Brain pericyte (primary cell): Measurements from ENCODE around the gene LIMS1.
"Not testable (repeated sequence)": the region's sequence is repeated elsewhere in the genome, so short reads cannot be mapped to it uniquely, and the experiment has no call there.

Experiments used
- DNase-seq: peaks from one replicate; pipeline ENCODE4 v3.0.0-alpha.2; 2012; ENCODE audit warnings: low read depth, low spot score

LIMS1 gene

DNA sequence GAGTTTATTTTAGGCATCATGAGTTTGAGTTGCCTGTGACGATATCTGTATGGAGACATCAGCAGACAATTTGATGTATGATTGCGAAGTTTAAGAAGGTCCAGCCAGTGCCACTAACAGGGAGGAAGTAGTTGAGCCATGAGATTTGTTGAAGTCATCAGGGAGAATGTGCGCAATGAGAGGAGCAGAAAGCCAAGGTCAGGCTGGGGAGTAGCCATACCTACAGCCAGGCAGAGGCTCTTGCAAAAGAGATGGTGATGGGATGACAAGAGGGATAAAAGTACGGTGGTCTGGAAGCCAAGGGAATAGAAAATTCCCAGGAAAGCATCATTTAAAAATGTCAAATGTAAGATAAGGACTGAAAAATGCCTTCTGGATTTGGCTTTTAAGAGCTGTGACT, 51.2 kb downstream of the LIMS1 start:
- no peak for DNase-seq

DNA sequence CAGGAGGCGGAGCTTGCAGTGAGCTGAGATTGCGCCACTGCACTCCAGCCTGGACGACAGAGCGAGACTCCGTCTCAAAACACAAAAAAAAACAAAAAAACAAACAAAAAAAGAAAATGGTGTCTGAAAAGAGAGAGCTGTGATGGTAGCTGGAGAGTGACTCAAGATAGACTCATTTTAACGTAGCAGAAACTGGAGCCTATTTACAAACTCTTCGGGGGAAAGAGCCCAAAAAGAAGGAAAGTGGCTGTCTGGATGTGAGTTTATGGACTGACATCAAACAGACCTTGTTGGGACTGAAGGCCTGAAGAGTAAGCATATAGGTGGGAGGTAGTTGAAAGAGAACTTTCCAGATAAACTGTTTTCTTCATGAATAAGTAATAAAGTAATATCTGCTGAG, 51.8 kb downstream of the LIMS1 start:
- no peak for DNase-seq

DNA sequence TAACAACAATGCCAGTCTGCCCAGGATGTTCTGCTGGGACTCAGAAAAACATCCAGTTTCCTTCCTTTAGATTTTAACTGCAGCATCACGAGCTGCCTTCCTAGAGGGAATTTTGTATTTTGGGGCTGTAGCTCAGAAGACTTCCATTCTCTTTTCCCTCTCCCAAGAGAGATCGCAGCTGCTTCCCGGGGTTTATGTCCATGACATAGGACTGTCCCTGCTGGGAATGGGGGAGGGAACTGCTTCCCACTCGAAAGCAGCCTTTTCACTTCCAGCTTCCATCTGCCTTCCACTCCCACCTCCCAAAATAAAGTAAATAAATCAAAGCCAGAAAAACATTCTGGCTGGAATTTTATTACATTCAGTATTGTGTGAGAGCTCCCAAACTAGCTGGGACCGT, 52.4 kb downstream of the LIMS1 start:
- DNase-seq, result no peak

DNA sequence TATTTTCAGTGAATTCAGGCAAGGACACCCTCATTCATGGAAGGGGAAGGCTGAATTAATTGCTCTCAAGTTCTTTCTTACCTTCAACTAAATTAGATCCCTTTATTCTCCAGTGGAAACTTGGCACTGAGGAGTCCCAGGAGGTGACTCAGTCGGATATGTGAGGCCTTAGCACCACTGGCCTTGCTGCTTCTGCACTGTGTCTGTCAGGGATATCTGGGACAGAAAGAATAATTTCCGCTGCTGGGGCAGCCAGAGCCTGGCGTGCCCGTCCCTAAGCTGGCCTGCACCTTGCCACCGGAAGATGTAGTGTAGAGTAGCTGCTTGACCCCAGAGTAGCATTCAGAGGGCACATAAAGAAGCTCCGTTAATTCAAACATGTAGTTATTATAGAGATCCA, 53.4 kb downstream of the LIMS1 start:
- DNase-seq, result no peak

DNA sequence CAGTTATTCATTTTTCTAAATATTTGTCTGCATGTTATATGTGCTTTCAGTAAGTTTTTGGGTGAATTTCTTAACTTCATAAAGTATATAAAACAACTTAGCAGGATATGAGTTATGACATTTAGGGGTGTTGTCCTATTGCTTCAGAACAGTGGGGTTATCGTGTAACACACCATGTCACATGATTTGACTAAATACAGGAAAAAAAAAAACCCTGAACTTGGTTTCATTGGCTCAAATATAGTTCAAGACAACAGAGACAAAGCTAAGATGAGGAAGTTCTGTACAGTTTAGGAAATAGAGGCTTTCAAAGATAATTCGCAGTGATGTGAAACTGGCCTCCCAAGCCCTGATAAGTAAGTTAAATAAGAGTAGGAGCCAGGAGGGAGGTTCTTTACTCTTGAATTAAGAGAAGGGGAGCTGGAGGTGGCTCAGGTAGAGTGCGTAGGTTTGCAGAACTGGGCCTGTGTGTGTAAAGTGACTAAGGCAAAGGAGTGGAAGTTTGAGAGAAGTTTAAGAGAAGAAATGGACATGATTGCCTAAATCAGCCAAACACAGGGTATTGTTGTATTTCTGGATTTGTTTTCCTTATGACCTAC, 53.9 kb downstream of the LIMS1 start:
- DNase-seq, result no peak

DNA sequence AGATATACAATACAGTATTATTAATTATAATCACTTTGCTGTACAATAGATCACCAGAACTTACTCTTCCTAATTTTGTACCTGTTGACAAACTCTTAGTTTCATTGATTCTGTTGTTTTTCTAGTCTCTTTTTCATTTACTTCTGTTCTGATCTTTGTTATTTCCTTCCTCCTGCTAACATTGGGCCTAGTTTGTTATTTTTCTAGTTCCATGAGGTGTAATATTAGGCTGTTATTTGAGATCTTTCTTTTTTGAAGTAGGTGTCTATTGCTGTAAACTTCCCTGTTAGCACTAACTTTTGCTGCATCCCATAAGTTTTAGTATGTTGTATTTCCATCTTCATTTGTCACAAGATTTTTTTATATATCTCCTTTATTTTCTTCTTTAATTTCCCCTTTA, 55.1 kb downstream of the LIMS1 start:
- DNase-seq, result no peak

DNA sequence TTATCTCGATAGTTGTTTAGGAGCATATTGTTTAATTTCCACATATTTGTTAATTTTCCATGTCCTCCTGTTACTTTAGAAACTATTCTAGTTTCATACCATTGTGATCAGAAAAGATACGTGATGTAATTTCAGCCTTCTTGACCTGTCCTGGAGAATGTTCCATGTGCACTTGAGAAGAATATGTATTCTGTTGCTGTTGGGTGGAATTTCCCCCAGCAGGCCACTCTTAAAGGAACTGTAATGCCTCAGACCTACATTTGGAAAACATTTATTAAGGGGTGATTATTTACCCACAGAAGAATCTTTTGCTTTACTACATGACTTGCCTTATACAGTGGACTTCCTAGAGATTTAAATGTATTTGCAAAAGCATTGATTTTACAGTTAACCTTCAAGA, 55.5 kb downstream of the LIMS1 start:
- DNase-seq, result no peak

DNA sequence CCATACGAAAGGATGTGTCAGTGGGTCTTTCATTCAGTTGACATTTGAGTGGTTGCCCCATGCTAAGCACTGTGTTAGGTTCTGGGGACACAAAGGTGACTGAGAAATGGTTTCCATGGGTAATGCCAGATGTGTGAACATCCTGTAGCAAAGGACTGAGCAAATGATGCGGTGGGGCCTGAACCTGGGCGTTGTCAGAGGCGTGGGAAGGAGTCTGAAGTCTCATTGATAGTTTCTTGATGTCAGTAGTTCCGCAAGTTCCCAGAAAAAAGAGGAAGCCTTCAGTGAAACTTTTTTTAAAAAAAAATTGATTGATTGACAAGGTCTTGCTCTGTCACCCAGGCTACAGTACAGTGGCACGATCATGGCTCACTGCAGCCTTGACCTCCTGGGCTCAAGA, 56.9 kb downstream of the LIMS1 start:
- no peak for DNase-seq

DNA sequence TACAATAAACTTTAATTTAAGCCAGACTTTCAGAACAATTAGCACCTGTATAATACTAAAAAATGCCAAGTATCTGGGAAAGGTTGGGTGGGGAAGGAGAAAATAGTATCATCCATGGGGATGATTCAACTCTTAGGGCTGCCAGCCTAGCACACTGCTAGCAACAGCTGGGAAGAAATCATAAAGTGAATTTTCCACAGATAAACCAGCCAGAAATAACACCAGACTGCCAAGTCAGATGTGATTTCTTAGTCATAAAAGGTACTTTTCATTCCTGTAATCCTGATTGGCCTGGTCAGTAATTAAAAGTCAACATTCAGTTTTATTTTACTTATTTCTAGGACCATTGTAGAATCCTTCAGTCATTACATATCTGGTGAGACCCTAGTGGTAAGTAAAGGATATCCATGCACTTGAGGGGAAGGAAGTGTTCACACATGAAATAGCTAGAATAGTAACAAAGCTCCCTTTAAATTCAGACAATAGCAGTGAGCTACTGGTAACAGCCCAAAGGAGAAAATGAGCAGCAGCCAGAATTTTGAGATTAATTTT, 59.4 kb downstream of the LIMS1 start:
- DNase-seq, result no peak

DNA sequence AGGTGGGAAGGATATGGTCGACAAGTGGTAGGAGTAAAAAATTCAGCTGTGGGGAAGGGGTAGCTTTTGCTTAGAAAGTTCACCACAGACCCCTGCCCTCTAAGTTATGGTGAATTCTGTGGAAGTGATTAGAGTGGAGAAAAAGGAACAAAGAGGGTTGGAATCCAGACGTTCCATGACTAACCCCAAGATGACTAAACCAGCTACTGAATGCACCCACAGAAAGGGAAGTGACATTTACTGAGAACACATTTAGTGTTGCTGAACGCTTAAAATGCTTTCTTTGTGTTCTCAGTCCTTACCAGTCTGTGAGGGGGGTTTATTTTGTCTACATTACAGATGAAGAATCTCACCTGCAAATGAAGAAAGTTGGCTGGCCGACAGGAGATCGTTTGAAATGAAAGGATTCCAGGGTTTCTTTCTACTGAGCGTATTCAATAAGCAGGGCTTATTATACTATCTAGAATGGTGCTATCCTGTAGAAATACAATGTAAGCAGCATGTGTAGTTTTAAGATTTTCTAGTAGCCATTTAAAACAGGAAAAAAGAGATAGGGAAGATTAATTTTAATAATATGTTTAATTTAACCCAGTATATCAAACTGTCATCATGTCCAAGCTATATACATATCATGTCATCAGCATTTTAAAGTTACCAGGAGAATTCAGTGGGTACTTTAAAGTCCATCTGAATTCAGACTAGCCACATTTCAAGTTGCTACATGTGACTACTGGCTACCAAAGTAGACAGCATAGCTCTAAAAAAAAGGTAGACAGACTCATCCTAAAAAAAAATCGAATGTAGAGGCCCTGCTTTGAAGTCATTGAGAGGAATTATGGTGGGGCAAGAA, 60.1 kb downstream of the LIMS1 start:
- DNase-seq, result no peak

DNA sequence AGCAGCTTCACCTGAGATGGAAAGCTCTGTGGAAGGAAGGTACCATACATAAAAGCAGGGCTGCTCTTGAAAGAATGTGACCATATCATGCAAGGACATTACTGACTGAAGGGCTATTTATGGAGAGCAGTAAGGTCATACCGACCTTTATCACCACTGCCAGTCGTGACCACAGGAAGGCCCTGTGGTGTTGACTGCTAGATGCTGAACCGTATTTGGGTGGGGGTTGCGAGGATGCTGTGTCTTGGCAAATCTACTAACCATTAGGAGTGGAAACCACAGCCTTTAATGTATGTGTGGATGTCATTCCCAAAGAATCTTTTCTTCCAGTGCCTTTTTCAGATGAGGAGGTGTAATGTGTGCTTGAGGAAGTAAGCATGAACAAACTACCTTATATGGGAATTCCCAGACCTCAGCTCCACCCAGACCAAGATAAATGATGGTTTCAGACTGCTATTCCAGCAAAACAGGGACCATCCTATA, 60.8 kb downstream of the LIMS1 start:
- no peak for DNase-seq

DNA sequence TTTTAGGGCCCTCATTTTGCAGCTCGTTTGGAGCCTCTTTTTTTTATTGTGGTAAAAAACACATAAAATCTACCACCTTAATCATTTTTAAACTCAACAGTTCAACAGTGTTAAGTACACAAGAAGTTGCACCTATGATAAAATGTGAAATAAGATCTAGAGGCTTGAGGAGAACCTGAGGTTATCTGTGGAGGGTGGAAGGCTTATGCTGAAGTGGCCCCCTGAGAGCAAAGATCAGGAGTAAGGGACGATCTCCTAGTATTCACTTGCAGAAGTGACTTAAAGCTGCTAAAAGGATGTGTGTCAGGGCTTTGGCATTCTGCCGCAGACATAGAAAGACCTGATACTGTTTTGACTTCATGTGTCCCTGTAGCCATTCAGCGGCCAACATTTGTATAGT, 61.5 kb downstream of the LIMS1 start:
- not testable (repeated sequence) for DNase-seq

DNA sequence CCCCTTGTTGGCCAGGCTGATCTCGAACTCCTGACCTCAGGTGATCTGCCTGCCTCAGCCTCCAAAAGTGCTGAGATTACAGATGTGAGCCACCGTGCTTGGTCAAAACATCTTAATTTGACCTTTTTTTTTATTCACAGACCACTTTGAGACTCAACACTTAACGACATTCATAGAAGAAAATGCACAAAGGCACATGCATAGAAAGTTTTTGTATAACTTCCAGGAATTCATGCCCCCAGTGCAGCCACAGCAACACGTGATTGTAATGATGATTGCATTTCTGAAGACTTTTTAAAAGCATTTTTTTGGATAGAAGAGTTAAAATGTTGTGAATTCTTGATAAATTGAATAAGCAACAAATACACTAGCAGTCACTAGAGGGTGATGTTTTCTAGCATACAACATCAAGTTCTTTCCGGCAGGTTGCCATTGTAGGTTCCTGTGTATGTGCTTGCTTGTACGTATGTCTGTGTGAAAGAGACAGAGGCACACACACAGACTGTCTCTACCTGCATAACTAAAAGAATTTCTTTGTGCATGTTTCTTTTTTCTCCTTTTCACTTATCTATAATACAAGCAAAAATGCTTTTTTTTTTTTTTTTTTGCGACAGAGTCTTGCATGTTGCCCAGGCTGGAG, 63.0 kb downstream of the LIMS1 start:
- DNase-seq, result not testable (repeated sequence)

DNA sequence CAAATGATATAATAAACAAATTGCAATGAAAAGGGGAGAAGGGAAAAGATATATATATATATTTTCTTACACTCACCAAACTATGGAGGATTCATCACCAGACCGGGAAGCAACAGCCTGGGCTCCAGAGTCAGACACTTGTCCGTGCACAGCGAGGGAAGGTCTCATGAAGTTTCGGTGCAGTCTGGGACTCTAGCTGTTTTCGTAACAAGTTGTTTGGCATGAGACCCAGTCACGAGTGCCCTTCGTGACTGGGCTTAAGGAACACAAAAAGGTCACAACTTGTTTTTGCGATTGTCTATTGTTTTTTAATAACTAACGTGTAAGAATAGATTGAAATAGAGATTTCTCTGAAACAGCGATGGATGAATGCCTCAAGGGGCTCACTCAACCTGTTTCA, 66.9 kb downstream of the LIMS1 start:
- DNase-seq, result not testable (repeated sequence)

DNA sequence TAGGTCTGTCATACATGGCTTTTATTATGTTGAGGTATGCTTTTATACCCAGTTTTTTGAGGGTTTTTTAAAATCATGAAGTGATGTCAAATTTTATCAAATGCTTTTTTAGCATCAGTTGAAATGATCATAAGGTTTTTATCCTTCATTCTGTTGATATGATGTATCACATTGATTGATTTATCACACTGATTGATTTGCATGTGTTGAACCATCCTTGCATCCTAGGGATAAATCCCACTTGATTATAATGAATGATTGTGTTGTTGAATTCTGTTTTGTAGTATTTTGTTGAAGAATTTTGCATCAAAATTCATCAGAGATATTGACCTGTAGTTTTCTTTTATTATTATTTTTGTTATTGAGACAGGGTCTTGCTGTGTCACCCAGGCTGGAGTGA, 68.2 kb downstream of the LIMS1 start:
- no peak for DNase-seq

DNA sequence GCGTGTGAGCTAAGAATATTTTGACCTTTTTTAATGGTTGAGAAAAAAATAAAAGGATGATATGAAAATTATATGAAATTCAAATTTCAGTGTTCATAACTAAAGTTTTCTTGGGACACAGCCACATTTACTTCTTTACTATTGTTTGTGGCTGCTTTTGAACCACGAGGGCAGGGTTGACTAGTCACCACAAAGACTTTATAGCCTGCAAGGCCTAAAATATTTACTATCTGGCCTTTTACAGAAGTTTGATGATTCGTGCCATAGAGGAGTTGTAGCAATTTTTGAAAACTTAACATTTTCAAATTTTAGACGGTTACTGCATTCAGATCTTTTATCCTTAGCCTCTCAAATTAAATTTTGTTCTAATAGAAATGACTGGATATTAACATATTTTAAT, 69.9 kb downstream of the LIMS1 start:
- DNase-seq, result no peak

DNA sequence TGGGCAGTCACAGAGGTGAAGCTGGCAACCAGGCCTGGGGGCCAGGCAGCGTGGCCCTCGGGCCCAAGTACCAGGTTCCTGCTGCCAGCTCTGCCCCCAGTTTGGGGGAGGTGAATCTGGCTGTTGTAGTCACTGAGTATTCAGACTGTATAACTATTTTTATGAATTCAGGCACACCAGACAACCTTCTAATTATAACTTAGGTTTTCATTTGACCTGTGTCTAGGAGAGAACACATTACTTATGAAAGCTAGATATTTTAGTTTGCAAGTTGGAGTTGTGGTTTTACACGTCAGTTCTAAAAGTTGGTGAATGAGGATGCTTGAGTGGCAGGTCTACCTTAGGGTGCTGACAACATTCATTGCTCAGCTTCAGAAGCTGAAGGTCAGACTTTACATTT, 71.7 kb downstream of the LIMS1 start:
- no peak for DNase-seq

DNA sequence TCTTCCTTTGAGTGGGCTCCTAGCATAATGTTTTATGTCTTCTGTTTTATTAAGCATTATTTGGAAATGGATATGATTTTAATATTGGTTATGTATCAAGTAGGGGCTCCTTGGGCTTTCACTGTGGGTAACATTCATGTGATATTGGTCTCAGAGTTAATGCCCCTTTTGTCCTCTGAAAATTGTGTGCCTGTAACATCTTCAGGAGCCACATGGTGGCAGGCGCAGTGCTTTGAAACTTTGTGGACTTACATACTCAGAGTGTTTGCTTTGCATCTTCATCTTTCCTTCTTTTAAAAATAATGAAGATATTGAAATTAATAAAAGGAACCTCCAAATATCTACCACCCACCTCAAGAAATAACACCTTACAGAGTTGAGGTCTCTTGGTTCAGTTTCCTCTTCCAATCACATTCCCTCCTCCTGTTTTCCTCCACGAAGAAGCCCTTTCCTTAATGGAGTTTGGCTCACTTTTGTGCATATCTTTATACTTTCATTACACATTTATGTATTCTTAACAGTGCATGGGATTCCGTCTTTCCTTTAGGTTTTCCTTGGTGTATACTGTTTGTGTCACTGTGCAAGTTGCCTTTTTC, 73.5 kb downstream of the LIMS1 start:
- DNase-seq, result no peak

DNA sequence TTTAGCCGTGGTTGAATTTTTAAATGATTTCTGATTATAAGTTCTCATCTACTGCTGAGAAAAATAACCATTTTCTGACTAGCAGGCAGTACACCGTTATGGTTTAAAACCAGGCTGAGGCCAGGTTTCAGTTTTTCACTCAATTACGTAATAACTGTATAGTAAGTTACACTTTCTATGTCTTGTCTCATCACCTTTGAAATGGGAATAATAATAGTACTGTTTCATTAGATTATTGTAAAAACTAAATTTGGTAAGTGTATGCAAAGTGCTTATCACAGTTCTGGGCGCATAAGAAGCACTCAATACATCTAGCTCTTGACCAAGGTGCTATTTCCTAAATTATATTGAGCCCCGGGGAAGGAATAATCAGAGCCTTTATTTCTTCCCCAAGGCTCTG, 76.8 kb downstream of the LIMS1 start:
- DNase-seq, result no peak

DNA sequence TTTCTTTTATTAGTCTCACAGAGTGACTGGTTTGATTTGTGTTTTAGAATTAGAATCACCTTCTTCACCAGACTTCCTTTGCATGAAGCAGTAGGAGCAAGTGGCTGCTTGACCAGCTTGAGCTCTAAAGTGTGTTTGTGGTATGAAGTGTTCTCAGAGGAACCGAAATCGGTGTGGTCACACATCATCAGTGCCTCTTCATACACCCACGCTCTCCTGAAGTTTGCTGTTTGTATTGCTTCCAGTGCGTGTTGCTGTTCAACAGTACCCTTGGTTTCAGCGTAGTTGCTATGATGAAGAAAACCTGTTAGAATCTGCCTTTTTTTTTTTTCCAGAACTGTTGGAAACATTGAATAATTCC, 77.9 kb downstream of the LIMS1 start:
- DNase-seq, result no peak

DNA sequence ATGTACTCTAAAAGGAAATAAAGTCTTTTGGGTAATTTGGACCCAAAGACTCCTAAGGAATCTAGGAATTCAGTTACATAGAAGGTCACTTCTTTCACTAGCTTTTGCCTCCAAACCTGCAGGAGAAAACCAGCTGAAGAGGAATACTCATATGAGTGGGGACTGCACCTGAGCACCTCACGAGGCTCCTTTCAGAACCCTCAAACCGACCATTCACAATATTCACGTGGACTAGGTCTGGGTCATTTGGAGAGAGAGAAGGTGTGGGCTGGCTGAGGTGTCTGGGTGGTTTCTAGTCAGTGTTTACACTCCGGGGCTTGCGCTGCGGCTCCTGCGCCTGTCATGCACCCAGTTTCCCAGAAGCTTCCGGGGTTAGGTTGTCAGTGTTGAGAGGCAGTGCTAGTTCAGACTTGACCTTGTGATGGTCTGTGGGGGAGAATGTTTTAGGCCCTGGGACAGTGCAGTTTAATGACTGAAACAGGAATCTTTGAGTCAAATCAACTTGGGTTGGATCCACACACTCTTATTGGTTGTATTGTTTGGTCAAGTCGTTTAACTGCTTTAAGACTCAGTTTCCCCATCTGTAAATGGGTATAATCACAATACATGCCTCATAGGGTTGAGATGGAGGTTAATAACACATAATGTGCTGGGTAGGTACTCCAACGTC, 78.4 kb downstream of the LIMS1 start:
- DNase-seq, result no peak
